IMR-90 (cell line): ENCODE data around the gene B3GLCT. TPM values are rescaled to one million over a fixed set of nuclear protein-coding genes. Genes with fewer than 3 reads are reported as not detected.
A peak's percentile ranks its signal among the peaks of the same experiment; 100 is the strongest.

ENCODE experiments used
- ATAC-seq: fragments of 200-7000 bp; cut with Tn5 transposase; 2 replicates; pipeline ENCODE4 v1.9.1; 2020; ENCODE audit warnings: low read depth, mild to moderate bottlenecking, moderate library complexity
- BruUV-seq: library from RNA; stranded (reverse); fragments of 400-500 nt; replicated peaks from 2 replicates; lab custom pipeline; 2021; lab: Mats Ljungman, UMichigan
- CTCF ChIA-PET: fragments of 300-600 bp; formaldehyde crosslinking; extraction: SDS; loops from one replicate; lab custom pipeline; 2021; ENCODE audit warnings: antibody characterized with exemption; lab: Yijun Ruan, JAX
- POLR2A ChIA-PET: fragments of 300-600 bp; sonication (Branson Sonifier 250); formaldehyde crosslinking; loops from one replicate; lab custom pipeline; 2022; ENCODE audit warnings: antibody characterized with exemption; ENCODE audit not compliant: unreplicated experiment; lab: Charles Lee
- DNase-seq: peaks from one replicate; pipeline ENCODE4 v3.0.0; 2013
- H2AFZ ChIP-seq: replicated peaks from 2 replicates; pipeline ENCODE3; 2013; ENCODE audit warnings: low read length, mild to moderate bottlenecking; ENCODE audit not compliant: poor library complexity
- H2AK5ac ChIP-seq: 2 replicates; pipeline ENCODE4 v1.6.1; 2013; ENCODE audit warnings: low read depth, low read length, inconsistent platforms
- H2AK9ac ChIP-seq: replicated peaks from 2 replicates; pipeline ENCODE3; 2013; ENCODE audit warnings: mild to moderate bottlenecking, low read depth, low read length, moderate library complexity; ENCODE audit not compliant: poor library complexity
- H2BK120ac ChIP-seq: 2 replicates; pipeline ENCODE4 v1.6.1; 2013; ENCODE audit warnings: low read depth, low read length, inconsistent platforms
- H2BK15ac ChIP-seq: 3 replicates; pipeline ENCODE4 v1.6.1; 2013; ENCODE audit warnings: low read depth, low read length, inconsistent platforms
- H2BK20ac ChIP-seq: 2 replicates; pipeline ENCODE4 v1.6.1; 2013; ENCODE audit warnings: low read depth, mild to moderate bottlenecking, inconsistent platforms, low read length, moderate library complexity
- H2BK5ac ChIP-seq: 2 replicates; pipeline ENCODE4 v1.6.1; 2013; ENCODE audit warnings: mild to moderate bottlenecking, low read depth, low read length, inconsistent platforms; ENCODE audit not compliant: poor library complexity, severe bottlenecking
- H3K14ac ChIP-seq: replicated peaks from 2 replicates; pipeline ENCODE4 v1.6.1; 2013; ENCODE audit warnings: low read depth, low read length, inconsistent platforms
- H3K18ac ChIP-seq: 2 replicates; pipeline ENCODE4 v1.6.1; 2013; ENCODE audit warnings: low read depth, low read length, control low read depth
- H3K23ac ChIP-seq: 2 replicates; pipeline ENCODE4 v1.6.1; 2013; ENCODE audit warnings: low read depth, low read length, inconsistent platforms
- H3K27ac ChIP-seq: 2 replicates; pipeline ENCODE4 v1.5.1; 2013; ENCODE audit warnings: mild to moderate bottlenecking, control low read depth, low read length; ENCODE audit not compliant: insufficient read depth
- H3K27me3 ChIP-seq: 2 replicates; pipeline ENCODE4 v1.6.1; 2013; ENCODE audit warnings: low read length; ENCODE audit not compliant: control insufficient read depth, insufficient read depth
- H3K36me3 ChIP-seq: 2 replicates; pipeline ENCODE4 v1.6.1; 2013; ENCODE audit warnings: low read length, mixed read lengths; ENCODE audit not compliant: control insufficient read depth, insufficient read depth
- H3K4ac ChIP-seq: 2 replicates; pipeline ENCODE4 v1.6.1; 2013; ENCODE audit warnings: low read depth, low read length, inconsistent platforms
- H3K4me1 ChIP-seq: 2 replicates; pipeline ENCODE4 v1.6.1; 2013; ENCODE audit warnings: low read length, mixed read lengths; ENCODE audit not compliant: control insufficient read depth, insufficient read depth
- H3K4me2 ChIP-seq: 2 replicates; pipeline ENCODE4 v1.6.1; 2013; ENCODE audit warnings: low read depth, mild to moderate bottlenecking, control low read depth, low read length, moderate library complexity
- H3K4me3 ChIP-seq: 2 replicates; pipeline ENCODE4 v1.5.1; 2013; ENCODE audit warnings: low read depth, mild to moderate bottlenecking, control low read depth, low read length, moderate library complexity; ENCODE audit not compliant: insufficient read depth
- H3K56ac ChIP-seq: 2 replicates; pipeline ENCODE4 v1.6.1; 2013; ENCODE audit warnings: low read length, inconsistent platforms; ENCODE audit not compliant: insufficient read depth; ENCODE audit errors: extremely low read depth
- H3K79me1 ChIP-seq, 2 experiments: 2 replicates each; pipeline ENCODE4 v1.6.1; 2013; ENCODE audit warnings: low read length in 2 of 2, inconsistent platforms in 1 of 2, low read depth in 1 of 2
- H3K9ac ChIP-seq: 2 replicates; pipeline ENCODE4 v1.6.1; 2013; ENCODE audit warnings: low read depth, low read length, control low read depth
- H3K9me1 ChIP-seq: 2 replicates; pipeline ENCODE4 v1.6.1; 2013; ENCODE audit warnings: low read length, inconsistent platforms; ENCODE audit not compliant: insufficient read depth
- H3K9me3 ChIP-seq: 2 replicates; pipeline ENCODE4 v1.6.1; 2013; ENCODE audit warnings: low read length; ENCODE audit not compliant: control insufficient read depth, insufficient read depth
- H4K20me1 ChIP-seq: 2 replicates; pipeline ENCODE4 v1.6.1; 2013; ENCODE audit warnings: low read length, inconsistent platforms; ENCODE audit not compliant: insufficient read depth
- H4K5ac ChIP-seq: 2 replicates; pipeline ENCODE4 v1.6.1; 2013; ENCODE audit warnings: mild to moderate bottlenecking, low read depth, low read length, control low read depth
- H4K8ac ChIP-seq, 2 experiments: 2 replicates each; pipeline ENCODE4 v1.6.1; 2013; ENCODE audit warnings: low read depth in 2 of 2, low read length in 2 of 2, control low read depth in 1 of 2, inconsistent platforms in 1 of 2
- H4K91ac ChIP-seq: 2 replicates; pipeline ENCODE4 v1.6.1; 2013; ENCODE audit warnings: low read depth, low read length, inconsistent platforms; ENCODE audit not compliant: insufficient read depth
- CEBPB ChIP-seq: IDR thresholded peaks from 2 replicates; pipeline ENCODE4 v1.6.1; 2012; ENCODE audit warnings: low read depth, low read length, improper control_type of control experiment
- CTCF ChIP-seq: conservative IDR thresholded peaks from 2 replicates; pipeline ENCODE4 v1.5.1; 2012; ENCODE audit warnings: mild to moderate bottlenecking, low read depth, low read length, improper control_type of control experiment
- MAFK ChIP-seq: IDR thresholded peaks from 2 replicates; pipeline ENCODE4 v1.6.1; 2012; ENCODE audit warnings: low read depth, low read length, improper control_type of control experiment
- MAZ ChIP-seq: IDR thresholded peaks from 2 replicates; pipeline ENCODE4 v1.6.1; 2012; ENCODE audit warnings: low read depth, mild to moderate bottlenecking, low read length, improper control_type of control experiment, moderate library complexity, borderline replicate concordance
- MXI1 ChIP-seq: IDR thresholded peaks from 2 replicates; pipeline ENCODE4 v1.6.1; 2012; ENCODE audit warnings: low read depth, mild to moderate bottlenecking, low read length, moderate library complexity, borderline replicate concordance
- NFE2L2 ChIP-seq: fragments of 150-350 bp; IDR thresholded peaks from 2 replicates; pipeline ENCODE4 v1.6.1; 2016; ENCODE audit warnings: low read depth, mild to moderate bottlenecking, low read length
- POLR2A ChIP-seq: IDR thresholded peaks from 2 replicates; pipeline ENCODE4 v1.6.1; 2012; ENCODE audit warnings: mild to moderate bottlenecking, low read depth, low read length
- RCOR1 ChIP-seq: IDR thresholded peaks from 2 replicates; pipeline ENCODE4 v1.6.1; 2012; ENCODE audit warnings: mild to moderate bottlenecking, low read length, improper control_type of control experiment; ENCODE audit not compliant: insufficient replicate concordance
- RFX5 ChIP-seq: IDR thresholded peaks from 2 replicates; pipeline ENCODE4 v1.8.0; 2012; ENCODE audit warnings: low read depth, mild to moderate bottlenecking, low read length, moderate library complexity
- SMC3 ChIP-seq: fragments of 150-350 bp; IDR thresholded peaks from 2 replicates; pipeline ENCODE4 v1.6.1; 2016; ENCODE audit warnings: low read depth, mild to moderate bottlenecking, antibody characterized with exemption, low read length, moderate library complexity
- WGBS, 2 experiments: methylation state at CpG; one replicate each; pipeline versions ENCODE4 v1.1.5 to v1.1.7; 2013; ENCODE audit warnings: missing lambda C conversion rate in 2 of 2; ENCODE audit not compliant: insufficient read length in 1 of 2; ENCODE audit errors: extremely low coverage in 2 of 2; 5-methylcytosine and 5-hydroxymethylcytosine counted together
- dilution Hi-C: fragments of 300-500 bp; cut with HindIII; formaldehyde crosslinking; loops from one replicate; pipeline ENCODE4 v1.14.3; 2018; ENCODE audit warnings: low sequenced_read_pairs; ENCODE audit not compliant: unreplicated experiment
- in situ Hi-C: fragments of 300-500 bp; cut with MboI; formaldehyde crosslinking; loops from 3 replicates; pipeline ENCODE4 v1.14.3; 2019; ENCODE audit warnings: low sequenced_read_pairs, inconsistent platforms, mixed read lengths
- intact Hi-C: fragments of 100-400 bp; cut with micrococcal nuclease; formaldehyde crosslinking; loops from 2 replicates; pipeline ENCODE4 v1.10.0; 2022
- polyA plus RNA-seq, 3 experiments: library from polyadenylated mRNA; depleted of rRNA; stranded (reverse); fragments of >200 nt; gene quantifications; 2 replicates each; pipeline ENCODE4 v1.2.3, GENCODE V29; 2012; ENCODE audit warnings: low replicate concordance in 1 of 3
- total RNA-seq: library from RNA; depleted of rRNA; stranded (reverse); fragments of >200 nt; gene quantifications from 2 replicates; pipeline ENCODE4 v1.2.3, GENCODE V29; 2012

Gene B3GLCT
- total and polyA plus RNA-seq, 2 of the 4 experiments (the other 2 are of a cell fraction), result 2.0 to 4.5 TPM

- H2AK9ac ChIP-seq, result no peak overlapping the region
- H2AK5ac ChIP-seq, result no peak overlapping the region
- H3K27me3 ChIP-seq, result no peaks in the 10 kb centered on the region
- H3K18ac ChIP-seq, result no peak overlapping the region
- in situ Hi-C loops, result loop anchor here (25.0 kb wide), 1 partner anchor 496 kb away; the partner anchor contains the start of gene RXFP2
- no peak overlapping the region for H3K14ac ChIP-seq
- no peak overlapping the region for H2BK20ac ChIP-seq
- no peaks in the 10 kb centered on the region for H3K9me3 ChIP-seq
- no peaks in the 10 kb centered on the region for H4K20me1 ChIP-seq
- H3K56ac ChIP-seq, result no peak overlapping the region
- H3K9me1 ChIP-seq, result no peaks in the 10 kb centered on the region
- no peak overlapping the region for H2BK15ac ChIP-seq
- TF ChIP-seq SMC3 (no peak), CEBPB (no peak), RFX5 (no peak), RCOR1 (no peak), CTCF (no peak), NFE2L2 (no peak), MAZ (no peak), POLR2A (no peak), MAFK (no peak), MXI1 (no peak)
- no peak overlapping the region for H3K4me2 ChIP-seq
- no peak overlapping the region for H3K4me3 ChIP-seq
- no peaks in the 10 kb centered on the region for H3K79me1 ChIP-seq
- H3K23ac ChIP-seq, result no peak overlapping the region
- H2AFZ ChIP-seq, result peak overlapping the region; percentile 37
- dilution Hi-C loops, result no loop called here
- H4K5ac ChIP-seq, result no peak overlapping the region
- no peaks in the 10 kb centered on the region for H3K36me3 ChIP-seq
- no peak overlapping the region for H4K8ac ChIP-seq
- H3K27ac ChIP-seq, result no peak overlapping the region
- H3K4ac ChIP-seq, result no peak overlapping the region
- no CpG with 5 or more reads among the region's 2 CpGs for WGBS, 2 experiments
- DNase-seq (no peak), ATAC-seq (no peak)
- BruUV-seq, result no TSS peak
- no peak overlapping the region for H2BK120ac ChIP-seq
- ChIA-PET CTCF (interaction anchor here (0.6 to 1.2 kb wide), 2 partner anchors 184 to 482 kb away, joined by 3 read pairs; no protein-coding TSS in a partner anchor), POLR2A (no interaction called here)
- H3K9ac ChIP-seq, result no peak overlapping the region
- H4K91ac ChIP-seq, result no peak overlapping the region
- intact Hi-C loops, result no loop called here
- H3K4me1 ChIP-seq, result no peaks in the 10 kb centered on the region
- no peak overlapping the region for H2BK5ac ChIP-seq
These were observed 41.1 kb downstream of the B3GLCT start for GRCh38 chr13:31240921-31241320.
